SK-N-MC (cell line): ENCODE measurements around the gene PTPN14.

Source experiments
- EZH2 ChIP-seq: fragments of 200-600 bp; sonication (generic); IDR thresholded peaks from one replicate; pipeline ENCODE4 v1.6.1; 2017; ENCODE audit warnings: antibody characterized with exemption
- FOXP2 ChIP-seq: optimal IDR thresholded peaks from 2 replicates; pipeline ENCODE3; 2011; ENCODE audit warnings: mild to moderate bottlenecking, moderate library complexity; ENCODE audit not compliant: insufficient read depth; ENCODE audit errors: extremely low read length, control extremely low read depth
- POLR2AphosphoS5 ChIP-seq: IDR thresholded peaks from 2 replicates; pipeline ENCODE4 v1.6.1; 2012; ENCODE audit warnings: mild to moderate bottlenecking, low read depth, low read length, borderline replicate concordance

DNA sequence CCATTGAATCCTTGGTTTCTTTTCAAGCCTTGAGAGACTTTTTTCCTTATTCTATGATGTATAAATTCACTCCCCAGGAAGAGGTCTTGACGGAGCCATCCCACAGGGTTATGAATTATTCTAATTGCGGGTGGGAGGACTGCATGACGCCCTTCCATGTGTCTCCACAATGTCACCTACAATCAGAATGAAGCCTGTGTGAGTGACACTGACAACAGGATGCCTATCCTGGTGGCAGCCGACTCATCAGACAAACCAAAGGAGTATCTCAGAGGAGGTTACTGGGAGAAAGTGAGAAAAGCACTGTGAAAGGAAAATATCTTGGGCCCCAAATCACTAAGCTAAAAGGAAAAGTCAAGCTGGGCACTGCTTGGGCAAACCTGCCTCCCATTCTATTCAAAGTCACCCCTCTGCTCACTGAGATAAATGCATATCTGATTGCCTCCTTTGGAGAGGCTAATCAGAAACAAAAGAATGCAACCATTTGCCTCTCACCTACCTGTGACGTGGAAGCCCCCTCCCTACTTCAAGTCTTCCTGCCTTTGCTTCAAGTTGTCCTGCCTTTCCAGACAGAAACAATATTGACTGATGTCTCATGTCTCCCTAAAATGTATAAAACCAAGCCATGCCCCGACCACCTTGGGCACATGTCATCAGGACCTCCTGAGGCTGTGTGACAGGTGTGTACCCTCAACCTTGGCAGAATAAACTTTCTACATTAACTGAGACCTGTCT, 172.0 kb downstream of the PTPN14 start:
- TF ChIP-seq POLR2AphosphoS5 (no peak), FOXP2 (no peak), EZH2 (no peak)
